HEK293T (cell line): ENCODE measurements around the gene RUVBL2.

Source experiments
- CTCF ChIA-PET: fragments of 350-600 bp; formaldehyde crosslinking; extraction: SDS; loops from one replicate; lab custom pipeline; 2021; ENCODE audit warnings: antibody characterized with exemption, inconsistent platforms; lab: Yijun Ruan, JAX
- POLR2A ChIA-PET: fragments of 350-600 bp; formaldehyde crosslinking; extraction: SDS; loops from one replicate; lab custom pipeline; 2020; ENCODE audit warnings: antibody characterized with exemption, inconsistent platforms; lab: Yijun Ruan, JAX
- DNase-seq: peaks from one replicate; pipeline ENCODE4 v3.0.0; 2012; ENCODE audit warnings: mixed read lengths; ENCODE audit errors: extremely low spot score
- ARNT ChIP-seq: fragments of 450-650 bp; IDR thresholded peaks from 2 replicates; pipeline ENCODE4 v1.6.1; 2017; ENCODE audit warnings: mild to moderate bottlenecking
- BHLHE40 ChIP-seq: fragments of 450-650 bp; IDR thresholded peaks from 2 replicates; pipeline ENCODE4 v1.6.1; 2016; ENCODE audit warnings: mild to moderate bottlenecking, moderate library complexity, borderline replicate concordance
- CTBP1 ChIP-seq: fragments of 450-650 bp; IDR thresholded peaks from 2 replicates; pipeline ENCODE4 v1.6.1; 2016; ENCODE audit warnings: borderline replicate concordance
- ELF4 ChIP-seq: fragments of 450-650 bp; IDR thresholded peaks from 2 replicates; pipeline ENCODE4 v1.6.1; 2017; ENCODE audit warnings: antibody characterized with exemption
- FOXA1 ChIP-seq: fragments of 450-650 bp; IDR thresholded peaks from 2 replicates; pipeline ENCODE4 v1.6.1; 2016; ENCODE audit warnings: mild to moderate bottlenecking
- FOXK2 ChIP-seq: fragments of 450-650 bp; IDR thresholded peaks from 2 replicates; pipeline ENCODE4 v1.6.1; 2016; ENCODE audit warnings: mild to moderate bottlenecking
- FOXM1 ChIP-seq: fragments of 450-650 bp; IDR thresholded peaks from 2 replicates; pipeline ENCODE4 v1.6.1; 2017; ENCODE audit warnings: mild to moderate bottlenecking, borderline replicate concordance
- HDGF ChIP-seq: fragments of 450-650 bp; IDR thresholded peaks from 2 replicates; pipeline ENCODE4 v1.6.1; 2017; ENCODE audit warnings: antibody characterized with exemption, borderline replicate concordance
- L3MBTL2 ChIP-seq: fragments of 450-650 bp; conservative IDR thresholded peaks from 2 replicates; pipeline ENCODE4 v1.6.1; 2016; ENCODE audit warnings: mild to moderate bottlenecking
- LEF1 ChIP-seq: fragments of 450-650 bp; IDR thresholded peaks from 2 replicates; pipeline ENCODE4 v1.6.1; 2017; ENCODE audit warnings: mild to moderate bottlenecking, borderline replicate concordance
- NFRKB ChIP-seq: fragments of 450-650 bp; IDR thresholded peaks from 2 replicates; pipeline ENCODE4 v1.6.1; 2016; ENCODE audit warnings: mild to moderate bottlenecking, moderate library complexity
- PKNOX1 ChIP-seq: fragments of 450-650 bp; IDR thresholded peaks from 2 replicates; pipeline ENCODE4 v1.6.1; 2016
- SP1 ChIP-seq: fragments of 450-650 bp; IDR thresholded peaks from 2 replicates; pipeline ENCODE4 v1.6.1; 2017
- SUZ12 ChIP-seq: fragments of 450-650 bp; IDR thresholded peaks from 2 replicates; pipeline ENCODE4 v1.6.1; 2016; ENCODE audit warnings: mild to moderate bottlenecking
- TARDBP ChIP-seq: fragments of 450-650 bp; IDR thresholded peaks from 2 replicates; pipeline ENCODE4 v1.6.1; 2016
- ZNF384 ChIP-seq: fragments of 450-650 bp; IDR thresholded peaks from 2 replicates; pipeline ENCODE4 v1.6.1; 2016

Gene RUVBL2

DNA sequence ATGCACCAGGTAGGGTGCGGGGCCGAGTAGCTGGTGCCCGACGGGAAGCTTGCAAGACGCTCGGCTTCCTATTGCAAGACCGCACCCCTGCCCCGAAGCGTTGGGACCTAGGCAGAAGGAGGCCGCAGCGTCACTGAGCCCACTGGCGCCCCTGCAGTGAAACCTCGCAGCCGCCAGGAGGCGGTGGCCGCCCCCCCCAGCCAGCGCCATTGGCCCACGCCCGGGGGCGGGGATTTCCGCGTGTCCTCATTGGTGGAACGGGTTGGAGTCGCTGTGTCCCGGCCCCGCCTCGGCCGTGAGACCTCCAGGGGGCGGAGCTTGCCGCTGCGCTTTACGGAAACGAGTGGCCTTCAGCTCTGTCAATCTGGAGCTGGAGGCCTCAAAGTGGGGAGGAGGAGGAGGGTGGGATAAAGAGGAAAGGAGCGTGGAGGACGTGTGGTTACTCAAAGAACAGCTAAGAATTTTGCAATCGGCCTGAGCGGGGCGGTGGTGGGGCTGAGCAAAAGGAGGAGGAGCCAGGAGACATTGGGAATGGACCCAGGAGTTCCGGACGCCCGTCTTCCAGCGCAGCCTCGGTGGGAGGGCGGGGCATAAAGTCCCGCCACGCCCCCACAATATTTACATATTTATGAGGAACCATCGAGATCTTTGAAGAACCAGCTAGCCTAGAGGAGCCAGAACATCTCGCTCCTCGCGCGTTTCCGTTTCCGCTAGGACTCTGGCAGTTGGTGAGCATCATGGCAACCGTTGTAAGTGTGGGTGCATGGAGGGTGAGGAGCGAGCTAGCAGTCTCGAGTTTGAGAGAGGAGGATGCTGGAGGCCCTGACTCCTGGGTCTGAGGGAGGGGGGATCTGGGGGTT lies at the start of gene RUVBL2, which contains the start of gene GYS1:
RUVBL2 (plus strand) TSS at position 713 of the 860 bp plus-strand sequence; CDS start at position 738, 25 bp downstream.
GYS1 (minus strand) TSS at position 135 of the 860 bp plus-strand sequence. CDS start 197 bp downstream, outside the sequence.
- TF ChIP-seq TARDBP (no peak), PKNOX1 (peak; percentile 99), FOXK2 (no peak), ARNT (no peak), HDGF (0 out of 2 replicates have a peak, but pooled peaks have one; percentile 26), LEF1 (no peak)
- ChIA-PET CTCF (interaction anchor here (0.6 to 3.5 kb wide), 25 partner anchors 10 to 801 kb away, joined by 3 to 26 read pairs (median 3); partner anchors contain the start of genes DHDH, FTL, IZUMO1 and LIN7B), POLR2A (interaction anchor here (0.7 to 2.3 kb wide), 18 partner anchors 10 to 206 kb away, joined by 3 to 12 read pairs (median 5); partner anchors contain the start of genes BAX, BCAT2 and PPP1R15A)
- peak; percentile 99 for DNase-seq

DNA sequence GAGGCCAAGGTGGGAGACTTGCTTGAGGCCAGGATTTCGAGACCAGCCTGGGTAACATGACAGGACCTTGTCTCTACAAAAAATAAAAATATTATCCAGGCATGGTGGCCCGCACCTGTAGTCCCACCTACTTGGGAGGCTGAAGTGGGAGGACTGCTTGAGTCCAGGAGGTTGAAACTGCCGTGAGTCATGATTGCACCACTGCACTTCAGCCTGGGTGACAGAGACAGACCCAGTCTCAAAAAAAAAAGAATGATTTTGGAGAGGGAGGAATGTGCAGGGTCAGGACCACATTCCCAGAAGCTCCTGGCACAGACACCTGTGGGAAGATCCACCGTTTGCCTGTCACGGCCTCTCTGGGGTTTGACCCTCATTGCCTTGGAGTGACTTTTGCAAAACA lies 48.3 kb upstream of the RUVBL2 start:
- POLR2A ChIA-PET, result no interaction called here
- no peak for TF ChIP-seq ELF4
- no peak for DNase-seq
- CTCF ChIA-PET, result no interaction called here

DNA sequence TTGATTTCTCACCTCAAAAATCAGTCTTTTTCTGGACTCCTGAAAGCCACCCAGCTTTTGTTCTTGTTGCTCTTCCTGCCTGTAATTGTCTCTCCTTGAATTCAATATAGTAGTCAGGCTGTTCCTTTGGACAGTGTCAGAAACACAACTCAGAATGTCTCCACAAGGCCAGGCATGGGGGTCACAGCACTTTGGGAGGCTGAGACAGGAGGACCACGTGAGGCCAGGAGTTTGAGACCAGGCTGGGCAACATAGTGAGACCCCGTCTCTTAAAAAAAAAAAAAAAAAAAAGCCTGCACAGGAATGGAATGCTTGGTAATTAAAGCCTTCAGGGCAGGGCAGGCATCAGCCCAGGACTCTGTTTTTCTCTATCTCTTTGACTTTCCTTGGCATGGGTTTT lies 47.9 kb upstream of the RUVBL2 start:
- no peak for DNase-seq
- CTCF ChIA-PET, result no interaction called here
- POLR2A ChIA-PET, result interaction anchor here (1.2 kb wide), 1 partner anchor 9 kb away, joined by 3 read pairs; the partner anchor contains the start of gene BAX
- TF ChIP-seq SUZ12, result no peak
- no peak for TF ChIP-seq BHLHE40
- TF ChIP-seq NFRKB, result no peak
- TF ChIP-seq TARDBP, result no peak
- no peak for TF ChIP-seq SP1
- no peak for TF ChIP-seq PKNOX1
- no peak for TF ChIP-seq L3MBTL2
- no peak for TF ChIP-seq HDGF
- TF ChIP-seq ARNT, result no peak
- no peak for TF ChIP-seq FOXA1
- no peak for TF ChIP-seq FOXM1
- no peak for TF ChIP-seq CTBP1
- TF ChIP-seq ZNF384, result no peak
- no peak for TF ChIP-seq LEF1
- no peak for TF ChIP-seq ELF4
- TF ChIP-seq FOXK2, result no peak

DNA sequence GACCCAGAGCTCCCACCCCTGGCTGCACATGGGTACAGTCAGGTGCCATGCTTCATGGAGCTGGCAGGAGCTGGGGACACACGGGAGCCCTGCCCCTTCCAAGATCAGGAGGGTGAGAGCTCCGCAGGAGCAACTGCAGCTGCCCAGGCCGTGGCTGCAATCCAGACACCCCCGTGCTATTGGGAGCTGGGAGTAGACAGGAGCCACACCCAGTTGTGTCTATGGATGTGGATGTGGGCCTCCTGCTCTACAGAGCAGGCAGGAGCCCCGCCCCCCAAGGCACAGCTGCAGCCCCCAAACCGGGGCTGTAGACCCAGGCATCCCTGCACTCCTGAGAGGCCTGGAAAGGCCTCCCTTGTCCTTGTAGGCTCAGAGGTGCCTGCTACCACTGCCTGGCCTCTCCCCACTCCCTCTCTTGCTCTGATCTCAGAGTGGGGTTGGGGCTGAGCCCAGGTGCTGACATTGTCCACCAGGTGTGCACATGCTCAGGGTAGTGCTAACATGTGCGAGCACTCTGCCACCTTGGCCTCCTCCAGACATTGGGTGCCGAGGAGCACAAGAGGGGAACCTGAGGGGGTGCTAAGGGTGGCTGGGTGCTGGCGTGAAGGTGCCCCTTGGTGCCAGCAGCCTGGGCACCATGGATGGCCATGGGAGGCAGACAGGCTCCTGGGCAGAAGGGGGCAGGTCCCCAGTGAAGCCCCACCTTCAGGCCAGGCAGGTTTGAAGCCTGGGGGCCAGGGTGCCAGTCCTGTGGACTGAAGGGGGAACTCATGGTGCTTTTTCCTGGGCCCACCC lies 47.0 kb upstream of the RUVBL2 start:
- no peak for TF ChIP-seq FOXA1
- TF ChIP-seq FOXM1, result no peak
- no peak for TF ChIP-seq SUZ12
- TF ChIP-seq ZNF384, result no peak
- no peak for TF ChIP-seq ARNT
- no peak for TF ChIP-seq L3MBTL2
- no peak for TF ChIP-seq PKNOX1
- TF ChIP-seq HDGF, result no peak
- CTCF ChIA-PET, result no interaction called here
- POLR2A ChIA-PET, result interaction anchor here (1.2 kb wide), 1 partner anchor 8 kb away, joined by 3 read pairs; the partner anchor contains the start of gene BAX
- no peak for DNase-seq

DNA sequence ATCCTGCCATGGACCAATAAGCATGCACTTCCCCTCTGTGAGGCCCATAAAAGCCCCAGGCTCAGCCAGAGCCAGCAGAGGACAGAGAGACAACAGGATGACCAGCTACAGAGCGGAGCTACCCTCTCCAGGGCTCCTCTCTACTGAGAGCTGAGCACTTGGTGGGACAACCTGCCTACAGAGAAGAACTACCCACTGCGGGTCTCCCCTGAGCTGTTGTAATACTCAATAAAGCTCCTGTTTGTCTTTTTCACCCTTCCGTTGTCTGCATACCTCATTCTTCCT lies 46.5 kb upstream of the RUVBL2 start:
- DNase-seq, result no peak
- ChIA-PET POLR2A (no interaction called here), CTCF (no interaction called here)
- no peak for TF ChIP-seq HDGF
- no peak for TF ChIP-seq FOXK2
- no peak for TF ChIP-seq SUZ12
- TF ChIP-seq TARDBP, result no peak
- TF ChIP-seq BHLHE40, result no peak
- TF ChIP-seq ARNT, result no peak
- no peak for TF ChIP-seq SP1
- TF ChIP-seq NFRKB, result no peak
- no peak for TF ChIP-seq CTBP1
- no peak for TF ChIP-seq L3MBTL2
- no peak for TF ChIP-seq FOXA1
- TF ChIP-seq ELF4, result no peak
- TF ChIP-seq ZNF384, result no peak
- TF ChIP-seq PKNOX1, result no peak
- no peak for TF ChIP-seq FOXM1
- TF ChIP-seq LEF1, result no peak
